Liver (tissue), 9 donors: ENCODE results near the gene GJE1. TPM values are rescaled to one million over a fixed set of nuclear protein-coding genes. Genes with fewer than 3 reads are reported as not detected.
A peak's percentile ranks its signal among the peaks of the same experiment; 100 is the strongest.
"Not testable (repeated sequence)": the region's sequence is repeated elsewhere in the genome, so short reads cannot be mapped to it uniquely, and the experiment has no call there.

ENCODE experiments used
- DNase-seq: peaks from one replicate; pipeline ENCODE4 v3.0.0-alpha.2; 2017; ENCODE audit warnings: low spot score
- H3K27ac ChIP-seq, 2 donors: one replicate each; pipeline ENCODE4 v1.7.0; 2013; ENCODE audit warnings: inconsistent platforms in 2 of 2, low read length in 2 of 2, control low read depth in 1 of 2, low read depth in 1 of 2, mild to moderate bottlenecking in 1 of 2
- H3K27me3 ChIP-seq, 4 donors: one replicate each; pipeline versions ENCODE4 v1.6.1 to v1.7.0; 2013; ENCODE audit warnings: low read length in 3 of 4, inconsistent platforms in 1 of 4, mild to moderate bottlenecking in 1 of 4, moderate library complexity in 1 of 4; ENCODE audit not compliant: control insufficient read depth in 4 of 4, insufficient read depth in 4 of 4
- H3K36me3 ChIP-seq, 4 donors: one replicate each; pipeline versions ENCODE4 v1.6.1 to v1.7.0; 2013; ENCODE audit warnings: low read length in 3 of 4, mild to moderate bottlenecking in 3 of 4, low read depth in 1 of 4, moderate library complexity in 1 of 4; ENCODE audit not compliant: control insufficient read depth in 4 of 4, insufficient read depth in 3 of 4
- H3K4me1 ChIP-seq, 4 donors: one replicate each; pipeline versions ENCODE4 v1.6.1 to v1.7.0; 2013; ENCODE audit warnings: low read length in 3 of 4, mild to moderate bottlenecking in 3 of 4, moderate library complexity in 1 of 4; ENCODE audit not compliant: control insufficient read depth in 4 of 4, insufficient read depth in 4 of 4
- H3K4me3 ChIP-seq, 3 donors: one replicate each; pipeline versions ENCODE4 v1.6.1 to v1.7.0; 2013; ENCODE audit warnings: low read length in 3 of 3, control low read depth in 1 of 3, low read depth in 1 of 3, mild to moderate bottlenecking in 1 of 3
- H3K9ac ChIP-seq, 2 donors: one replicate each; pipeline ENCODE4 v1.7.0; 2013; ENCODE audit warnings: low read length in 2 of 2, mild to moderate bottlenecking in 2 of 2, moderate library complexity in 2 of 2, control low read depth in 1 of 2, low read depth in 1 of 2
- H3K9me3 ChIP-seq, 4 donors: one replicate each; pipeline versions ENCODE4 v1.6.1 to v1.7.0; 2013; ENCODE audit warnings: low read length in 3 of 4; ENCODE audit not compliant: control insufficient read depth in 4 of 4
- EGR1 ChIP-seq, 2 donors: IDR thresholded peaks; 2 replicates each; pipeline ENCODE4 v1.6.1; 2016 to 2018; ENCODE audit warnings: antibody characterized with exemption in 2 of 2, low read depth in 2 of 2
- FOXA1 ChIP-seq: IDR thresholded peaks from 2 replicates; pipeline ENCODE4 v1.6.1; 2016; ENCODE audit warnings: antibody characterized with exemption
- GABPA ChIP-seq, 2 donors: IDR thresholded peaks in 1 of 2; conservative IDR thresholded peaks in 1 of 2; 2 replicates each; pipeline ENCODE4 v1.6.1; 2016; ENCODE audit warnings: antibody characterized with exemption in 2 of 2, mild to moderate bottlenecking in 1 of 2, moderate library complexity in 1 of 2
- HNF4G ChIP-seq: IDR thresholded peaks from 2 replicates; pipeline ENCODE4 v1.6.1; 2016; ENCODE audit warnings: antibody characterized with exemption
- RAD21 ChIP-seq, 2 donors: IDR thresholded peaks; 2 replicates each; pipeline ENCODE4 v1.6.1; 2016; ENCODE audit warnings: antibody characterized with exemption in 2 of 2, mild to moderate bottlenecking in 2 of 2
- SP1 ChIP-seq: IDR thresholded peaks from 2 replicates; pipeline ENCODE4 v1.6.1; 2018; ENCODE audit warnings: antibody characterized with exemption, mild to moderate bottlenecking
- TAF1 ChIP-seq: conservative IDR thresholded peaks from 2 replicates; pipeline ENCODE4 v1.6.1; 2016; ENCODE audit warnings: antibody characterized with exemption, mild to moderate bottlenecking
- YY1 ChIP-seq: IDR thresholded peaks from 2 replicates; pipeline ENCODE4 v1.6.1; 2016; ENCODE audit warnings: antibody characterized with exemption, mild to moderate bottlenecking
- ZBTB33 ChIP-seq: IDR thresholded peaks from 2 replicates; pipeline ENCODE4 v1.6.1; 2016; ENCODE audit warnings: antibody characterized with exemption
- WGBS: extraction: QIAGEN DNeasy Blood & Tissue Kit; methylation state at CpG from one replicate; pipeline ENCODE4 v1.1.7; 2013; 5-methylcytosine and 5-hydroxymethylcytosine counted together
- polyA plus RNA-seq, 2 donors: library from polyadenylated mRNA; stranded (reverse) in 1 of 2; unstranded in 1 of 2; fragments of 200-250 nt in 1 of 2; fragments of >200 nt in 1 of 2; fragmentation: Nextera tagmentation in 1 of 2; extraction: Ambion mirVana in 1 of 2; gene quantifications; one replicate each; pipeline versions ENCODE4 v1.2.1 to v1.2.3, GENCODE V29; 2013 to 2015
- total RNA-seq, 2 donors: library from RNA; depleted of rRNA; stranded (reverse); fragments of >200 nt; gene quantifications; one replicate each; pipeline ENCODE4 v1.2.3, GENCODE V29; 2014
- TF ChIP-seq, protein P1 (sequence below): fragments of 150-350 bp; IDR thresholded peaks from 2 replicates; pipeline ENCODE4 v1.5.1; 2017; ENCODE audit warnings: improper control_type of control experiment, low read depth, low read length; ENCODE audit not compliant: missing input control
- TF ChIP-seq, protein P2 (sequence below): IDR thresholded peaks from 2 replicates; pipeline ENCODE4 v1.6.1; 2016; ENCODE audit warnings: antibody characterized with exemption
- TF ChIP-seq, protein P3 (sequence below): IDR thresholded peaks from 2 replicates; pipeline ENCODE4 v1.6.1; 2016; ENCODE audit warnings: antibody characterized with exemption, mild to moderate bottlenecking
- donor health status: healthy.
- donor health status: healthy.
- donor health status: healthy.
- donor health status: healthy.
- donor health status: healthy.

Gene GJE1
- total and polyA plus RNA-seq, 4 donors: not detected

GRCh38 chr6:142110820-142111219 is 21.9 kb upstream of the GJE1 start:
- H3K9me3 ChIP-seq, DNase-seq, H3K4me1 ChIP-seq, H3K9ac ChIP-seq, H3K27ac ChIP-seq, H3K4me3 ChIP-seq, H3K27me3 ChIP-seq, H3K36me3 ChIP-seq: not testable (repeated sequence)
- 88% methylated on average over 9 of the region's 9 CpGs for WGBS

DNA sequence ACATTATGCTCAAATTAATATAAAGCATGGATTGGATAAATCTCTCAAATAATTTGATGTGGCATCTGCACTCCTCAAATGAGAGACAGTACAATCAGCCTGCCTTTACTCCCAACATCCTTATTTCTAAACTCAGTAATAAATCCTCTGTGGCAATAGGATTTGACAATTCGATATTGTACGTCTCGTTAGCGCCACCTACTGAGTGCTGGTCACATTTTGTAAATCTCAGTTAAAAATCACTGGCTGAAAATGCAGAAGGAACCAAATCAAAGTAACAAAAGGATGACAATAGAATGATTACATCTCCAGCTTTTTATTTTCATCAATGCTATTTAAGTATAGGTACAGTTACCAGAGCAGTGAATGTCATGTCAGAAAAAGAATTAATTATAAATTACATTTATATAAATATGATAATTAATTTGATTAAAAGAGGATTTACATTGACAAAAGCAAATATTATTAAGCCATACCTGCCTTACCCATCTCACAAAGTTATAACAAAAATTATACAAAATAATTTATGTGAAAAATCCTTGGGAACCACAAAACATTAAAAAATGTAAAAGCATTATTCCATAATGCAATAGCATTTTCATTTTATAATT is 20.2 kb upstream of the GJE1 start:
- peak; percentile 61 for DNase-seq
- H3K4me1 ChIP-seq: no peaks in the 10 kb centered on the region
- no peaks in the 10 kb centered on the region for H3K9me3 ChIP-seq
- no peak overlapping the region for H3K9ac ChIP-seq
- H3K4me3 ChIP-seq: no peak overlapping the region
- TF ChIP-seq EGR1 (IDR thresholded peaks at IDR 0.05; ENCODE audit: low read depth in 2 of 2): no peak
- peak; percentile 93 to 94 for TF ChIP-seq RAD21 (IDR thresholded peaks at IDR 0.05)
- TF ChIP-seq, protein P1, sequence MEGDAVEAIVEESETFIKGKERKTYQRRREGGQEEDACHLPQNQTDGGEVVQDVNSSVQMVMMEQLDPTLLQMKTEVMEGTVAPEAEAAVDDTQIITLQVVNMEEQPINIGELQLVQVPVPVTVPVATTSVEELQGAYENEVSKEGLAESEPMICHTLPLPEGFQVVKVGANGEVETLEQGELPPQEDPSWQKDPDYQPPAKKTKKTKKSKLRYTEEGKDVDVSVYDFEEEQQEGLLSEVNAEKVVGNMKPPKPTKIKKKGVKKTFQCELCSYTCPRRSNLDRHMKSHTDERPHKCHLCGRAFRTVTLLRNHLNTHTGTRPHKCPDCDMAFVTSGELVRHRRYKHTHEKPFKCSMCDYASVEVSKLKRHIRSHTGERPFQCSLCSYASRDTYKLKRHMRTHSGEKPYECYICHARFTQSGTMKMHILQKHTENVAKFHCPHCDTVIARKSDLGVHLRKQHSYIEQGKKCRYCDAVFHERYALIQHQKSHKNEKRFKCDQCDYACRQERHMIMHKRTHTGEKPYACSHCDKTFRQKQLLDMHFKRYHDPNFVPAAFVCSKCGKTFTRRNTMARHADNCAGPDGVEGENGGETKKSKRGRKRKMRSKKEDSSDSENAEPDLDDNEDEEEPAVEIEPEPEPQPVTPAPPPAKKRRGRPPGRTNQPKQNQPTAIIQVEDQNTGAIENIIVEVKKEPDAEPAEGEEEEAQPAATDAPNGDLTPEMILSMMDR: peak; percentile 78
- no peak for TF ChIP-seq ZBTB33
- 0% methylated on average over 4 of the region's 4 CpGs for WGBS
- H3K27me3 ChIP-seq: no peaks in the 10 kb centered on the region
- no peaks in the 10 kb centered on the region for H3K36me3 ChIP-seq
- no peak overlapping the region for H3K27ac ChIP-seq

DNA sequence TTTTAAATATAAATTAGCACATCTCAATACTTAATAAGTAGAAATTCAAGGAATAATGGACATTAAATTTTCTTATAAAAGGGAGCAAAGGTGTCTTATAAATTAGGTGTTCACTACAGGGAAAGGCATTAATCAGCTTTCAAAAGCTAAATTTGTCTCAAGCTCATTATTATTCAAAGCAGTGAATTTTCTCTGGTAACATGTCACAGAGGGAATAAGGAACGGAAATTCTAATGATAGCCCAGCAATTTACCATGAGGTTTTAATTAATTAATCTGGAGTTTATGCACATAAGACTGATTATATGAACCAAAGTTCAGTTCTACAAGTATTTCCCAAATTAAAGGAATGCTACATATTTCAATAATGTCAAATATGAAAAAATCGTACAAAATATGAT is 15.4 kb upstream of the GJE1 start:
- no peaks in the 10 kb centered on the region for H3K9me3 ChIP-seq
- no peak for DNase-seq
- H3K36me3 ChIP-seq: no peaks in the 10 kb centered on the region
- no peaks in the 10 kb centered on the region for H3K4me1 ChIP-seq
- WGBS: 78% methylated on average over 2 of the region's 2 CpGs
- TF ChIP-seq, protein P2, sequence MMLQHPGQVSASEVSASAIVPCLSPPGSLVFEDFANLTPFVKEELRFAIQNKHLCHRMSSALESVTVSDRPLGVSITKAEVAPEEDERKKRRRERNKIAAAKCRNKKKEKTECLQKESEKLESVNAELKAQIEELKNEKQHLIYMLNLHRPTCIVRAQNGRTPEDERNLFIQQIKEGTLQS: no peak
- TF ChIP-seq, protein P3, sequence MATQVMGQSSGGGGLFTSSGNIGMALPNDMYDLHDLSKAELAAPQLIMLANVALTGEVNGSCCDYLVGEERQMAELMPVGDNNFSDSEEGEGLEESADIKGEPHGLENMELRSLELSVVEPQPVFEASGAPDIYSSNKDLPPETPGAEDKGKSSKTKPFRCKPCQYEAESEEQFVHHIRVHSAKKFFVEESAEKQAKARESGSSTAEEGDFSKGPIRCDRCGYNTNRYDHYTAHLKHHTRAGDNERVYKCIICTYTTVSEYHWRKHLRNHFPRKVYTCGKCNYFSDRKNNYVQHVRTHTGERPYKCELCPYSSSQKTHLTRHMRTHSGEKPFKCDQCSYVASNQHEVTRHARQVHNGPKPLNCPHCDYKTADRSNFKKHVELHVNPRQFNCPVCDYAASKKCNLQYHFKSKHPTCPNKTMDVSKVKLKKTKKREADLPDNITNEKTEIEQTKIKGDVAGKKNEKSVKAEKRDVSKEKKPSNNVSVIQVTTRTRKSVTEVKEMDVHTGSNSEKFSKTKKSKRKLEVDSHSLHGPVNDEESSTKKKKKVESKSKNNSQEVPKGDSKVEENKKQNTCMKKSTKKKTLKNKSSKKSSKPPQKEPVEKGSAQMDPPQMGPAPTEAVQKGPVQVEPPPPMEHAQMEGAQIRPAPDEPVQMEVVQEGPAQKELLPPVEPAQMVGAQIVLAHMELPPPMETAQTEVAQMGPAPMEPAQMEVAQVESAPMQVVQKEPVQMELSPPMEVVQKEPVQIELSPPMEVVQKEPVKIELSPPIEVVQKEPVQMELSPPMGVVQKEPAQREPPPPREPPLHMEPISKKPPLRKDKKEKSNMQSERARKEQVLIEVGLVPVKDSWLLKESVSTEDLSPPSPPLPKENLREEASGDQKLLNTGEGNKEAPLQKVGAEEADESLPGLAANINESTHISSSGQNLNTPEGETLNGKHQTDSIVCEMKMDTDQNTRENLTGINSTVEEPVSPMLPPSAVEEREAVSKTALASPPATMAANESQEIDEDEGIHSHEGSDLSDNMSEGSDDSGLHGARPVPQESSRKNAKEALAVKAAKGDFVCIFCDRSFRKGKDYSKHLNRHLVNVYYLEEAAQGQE: no peak
- TF ChIP-seq RAD21 (IDR thresholded peaks at IDR 0.05): no peak
- no peak for TF ChIP-seq FOXA1
- no peak for TF ChIP-seq YY1
- no peak for TF ChIP-seq ZBTB33
- TF ChIP-seq TAF1: no peak
- TF ChIP-seq GABPA (IDR thresholded peaks at IDR 0.05 in 1 of 2, conservative IDR thresholded peaks at IDR 0.05 in 1 of 2): no peak
- TF ChIP-seq HNF4G: no peak
- no peak for TF ChIP-seq SP1
- no peak overlapping the region for H3K4me3 ChIP-seq
- no peaks in the 10 kb centered on the region for H3K27me3 ChIP-seq
- no peak overlapping the region for H3K9ac ChIP-seq
- no peak overlapping the region for H3K27ac ChIP-seq
